ENCODE results near the gene ARF6.

ARF6 gene

GRCh38 chr14:49939884-49940510 lies 47.1 kb downstream of the ARF6 start:
- DNase-seq (ENCODE audit: low read depth in 2 of 3, low spot score in 1 of 3), result no peak

GRCh38 chr14:49940808-49941421 lies 48.0 kb downstream of the ARF6 start:
- DNase-seq (ENCODE audit: low read depth in 2 of 3, low spot score in 1 of 3), result no peak

- DNase-seq (ENCODE audit: low read depth in 2 of 3, low spot score in 1 of 3), result no peak
Observed at GRCh38 chr14:49942090-49942489, 49.2 kb downstream of the ARF6 start.

- DNase-seq (ENCODE audit: low read depth in 2 of 3, low spot score in 1 of 3), result no peak
Observed at GRCh38 chr14:49944501-49944900, 51.6 kb downstream of the ARF6 start.

- DNase-seq (ENCODE audit: low read depth in 2 of 3, low spot score in 1 of 3), result no peak
Observed at GRCh38 chr14:49945448-49946319, 52.8 kb downstream of the ARF6 start.
